ENCODE data around the gene CCDC59.

GRCh38 chr12:82357845-82358199 lies 365 bp downstream of the CCDC59 start:
- TF ChIP-seq, protein P1, sequence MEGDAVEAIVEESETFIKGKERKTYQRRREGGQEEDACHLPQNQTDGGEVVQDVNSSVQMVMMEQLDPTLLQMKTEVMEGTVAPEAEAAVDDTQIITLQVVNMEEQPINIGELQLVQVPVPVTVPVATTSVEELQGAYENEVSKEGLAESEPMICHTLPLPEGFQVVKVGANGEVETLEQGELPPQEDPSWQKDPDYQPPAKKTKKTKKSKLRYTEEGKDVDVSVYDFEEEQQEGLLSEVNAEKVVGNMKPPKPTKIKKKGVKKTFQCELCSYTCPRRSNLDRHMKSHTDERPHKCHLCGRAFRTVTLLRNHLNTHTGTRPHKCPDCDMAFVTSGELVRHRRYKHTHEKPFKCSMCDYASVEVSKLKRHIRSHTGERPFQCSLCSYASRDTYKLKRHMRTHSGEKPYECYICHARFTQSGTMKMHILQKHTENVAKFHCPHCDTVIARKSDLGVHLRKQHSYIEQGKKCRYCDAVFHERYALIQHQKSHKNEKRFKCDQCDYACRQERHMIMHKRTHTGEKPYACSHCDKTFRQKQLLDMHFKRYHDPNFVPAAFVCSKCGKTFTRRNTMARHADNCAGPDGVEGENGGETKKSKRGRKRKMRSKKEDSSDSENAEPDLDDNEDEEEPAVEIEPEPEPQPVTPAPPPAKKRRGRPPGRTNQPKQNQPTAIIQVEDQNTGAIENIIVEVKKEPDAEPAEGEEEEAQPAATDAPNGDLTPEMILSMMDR (conservative IDR thresholded peaks at IDR 0.05): no peak
- no peak for TF ChIP-seq ZFX (IDR thresholded peaks at IDR 0.05)

All from C4-2B (cell line).